GM12878 (cell line): Measurements from ENCODE around the gene CRHBP. TPM values are rescaled to one million over a fixed set of nuclear protein-coding genes. Genes with fewer than 3 reads are reported as not detected.

ENCODE experiments used
- ATAC-seq: fragments of 200-7000 bp; cut with Tn5 transposase; 3 replicates; pipeline ENCODE4 v1.9.1; 2020; ENCODE audit warnings: mild to moderate bottlenecking, moderate library complexity
- BruUV-seq: library from RNA; stranded (reverse); fragments of 400-500 nt; replicated peaks from 2 replicates; lab custom pipeline; 2021; lab: Mats Ljungman, UMichigan
- CTCF ChIA-PET: fragments of 300-600 bp; sonication (Branson Sonifier 250); formaldehyde crosslinking; extraction: SDS; loops from one replicate; lab custom pipeline; 2021; ENCODE audit warnings: inconsistent platforms; lab: Yijun Ruan, JAX
- POLR2A ChIA-PET: fragments of 350-600 bp; formaldehyde crosslinking; extraction: SDS; loops from one replicate; lab custom pipeline; 2021; ENCODE audit warnings: inconsistent platforms; lab: Charles Lee
- RAD21 ChIA-PET: fragments of 300-600 bp; sonication (Branson Sonifier 250); formaldehyde crosslinking; loops from one replicate; lab custom pipeline; 2023; ENCODE audit warnings: antibody characterized with exemption; ENCODE audit not compliant: unreplicated experiment; lab: Charles Lee
- SMC1A ChIA-PET: fragments of 300-600 bp; sonication (Branson Sonifier 250); formaldehyde crosslinking; loops from one replicate; lab custom pipeline; 2023; ENCODE audit not compliant: unreplicated experiment, uncharacterized antibody; lab: Charles Lee
- DNase-seq: peaks from one replicate; pipeline ENCODE4 v3.0.0-alpha.2; 2011; ENCODE audit warnings: low read depth, low spot score
- FAIRE-seq: peaks from 3 replicates; lab custom pipeline; 2011; peaks lifted over from hg19 to GRCh38; lab: Jason Lieb, UNC
- H2AFZ ChIP-seq: 2 replicates; pipeline ENCODE4 v1.6.0; 2011; ENCODE audit warnings: low read depth, low read length, control low read depth; ENCODE audit not compliant: control insufficient read depth
- H3K27ac ChIP-seq: 2 replicates; pipeline ENCODE4 v1.5.1; 2011; ENCODE audit warnings: control low read depth; ENCODE audit not compliant: control insufficient read depth, insufficient read depth
- H3K27me3 ChIP-seq, 2 experiments: replicated peaks in 1 of 2; 2 replicates each; pipeline versions ENCODE4 v1.6.0 to v1.6.1; 2011; ENCODE audit warnings: low read length in 1 of 2; ENCODE audit not compliant: control insufficient read depth in 2 of 2, insufficient read depth in 2 of 2
- H3K36me3 ChIP-seq, 2 experiments: 2 replicates each; pipeline ENCODE4 v1.5.1; 2011; ENCODE audit warnings: low read length in 1 of 2; ENCODE audit not compliant: control insufficient read depth in 2 of 2, insufficient read depth in 2 of 2
- H3K4me1 ChIP-seq: 2 replicates; pipeline ENCODE4 v1.6.1; 2011; ENCODE audit warnings: mild to moderate bottlenecking, low read length, moderate library complexity, mixed read lengths; ENCODE audit not compliant: control insufficient read depth, insufficient read depth
- H3K4me2 ChIP-seq: 2 replicates; pipeline ENCODE4 v1.6.0; 2011; ENCODE audit warnings: control low read depth; ENCODE audit not compliant: control insufficient read depth, insufficient read depth
- H3K4me3 ChIP-seq: fragments of 200-600 bp; sonication (generic); 2 replicates; pipeline ENCODE4 v1.5.1; 2016
- H3K79me2 ChIP-seq: 2 replicates; pipeline ENCODE4 v1.6.0; 2011; ENCODE audit warnings: low read length; ENCODE audit not compliant: control insufficient read depth, insufficient read depth
- H3K9ac ChIP-seq: 2 replicates; pipeline ENCODE4 v1.8.0; 2011; ENCODE audit warnings: low read length, control low read depth, mixed read lengths; ENCODE audit not compliant: control insufficient read depth, insufficient read depth
- H3K9me3 ChIP-seq: replicated peaks from 3 replicates; pipeline ENCODE4 v1.5.1; 2011; ENCODE audit warnings: mild to moderate bottlenecking, low read length; ENCODE audit not compliant: control insufficient read depth, insufficient read depth
- H4K20me1 ChIP-seq: 2 replicates; pipeline ENCODE4 v1.6.0; 2011; ENCODE audit not compliant: control insufficient read depth, insufficient read depth
- ESRRA ChIP-seq: IDR thresholded peaks from 2 replicates; pipeline ENCODE4 v1.6.1; 2012; ENCODE audit warnings: mild to moderate bottlenecking, low read length, improper control_type of control experiment
- HDGF ChIP-seq: fragments of 450-650 bp; IDR thresholded peaks from 2 replicates; pipeline ENCODE4 v1.6.1; 2016; ENCODE audit warnings: antibody characterized with exemption
- IKZF1 ChIP-seq: fragments of 450-650 bp; conservative IDR thresholded peaks from 2 replicates; pipeline ENCODE4 v1.6.1; 2017; ENCODE audit warnings: antibody characterized with exemption, mild to moderate bottlenecking
- NFYA ChIP-seq: IDR thresholded peaks from 2 replicates; pipeline ENCODE4 v1.6.1; 2011; ENCODE audit warnings: low read depth, mild to moderate bottlenecking, low read length, improper control_type of control experiment, borderline replicate concordance
- POLR2AphosphoS2 ChIP-seq: IDR thresholded peaks from 2 replicates; pipeline ENCODE4 v1.6.1; 2011; ENCODE audit warnings: low read depth, mild to moderate bottlenecking, low read length, improper control_type of control experiment, moderate library complexity
- STAT3 ChIP-seq: IDR thresholded peaks from 2 replicates; pipeline ENCODE4 v1.6.1; 2011; ENCODE audit warnings: low read depth, low read length, improper control_type of control experiment
- YY1 ChIP-seq: IDR thresholded peaks from 2 replicates; pipeline ENCODE4 v1.6.1; 2011; ENCODE audit warnings: low read depth, mild to moderate bottlenecking, low read length
- WGBS: methylation state at CpG from one replicate; pipeline ENCODE4 v1.1.6; 2016; ENCODE audit warnings: low lambda C conversion rate; ENCODE audit not compliant: insufficient replicate concordance, insufficient coverage; ENCODE audit errors: missing lambda C conversion rate; 5-methylcytosine and 5-hydroxymethylcytosine counted together
- in situ Hi-C: fragments of 300-500 bp; cut with MboI; formaldehyde crosslinking; loops from 9 replicates; pipeline ENCODE4 v1.14.3; 2018; ENCODE audit warnings: mixed read lengths
- intact Hi-C: fragments of 100-400 bp; cut with micrococcal nuclease; formaldehyde crosslinking; loops from one replicate; pipeline ENCODE4 v1.14.2; 2022; ENCODE audit not compliant: unreplicated experiment
- polyA plus RNA-seq, 11 experiments: library from polyadenylated mRNA; depleted of rRNA in 4 of 11; unstranded in 6 of 11; stranded (reverse) in 5 of 11; fragments of >200 nt; fragmentation: Nextera tagmentation in 4 of 11; fragmentation: Illumina TruSeq in 1 of 11; extraction: Ambion mirVana in 4 of 11; extraction: Trizol in 1 of 11; gene quantifications; 1 replicate in 1 of 11; 2 replicates in 10 of 11; pipeline versions ENCODE4 v1.2.1 to v1.2.3, GENCODE V29; 2011 to 2016; ENCODE audit warnings: inconsistent platforms in 2 of 11, missing spikeins in 2 of 11, low read depth in 1 of 11
- total RNA-seq, 4 experiments: library from RNA; depleted of rRNA in 3 of 4; stranded (reverse); fragments of >200 nt in 3 of 4; fragmentation: Illumina TruSeq in 1 of 4; extraction: Trizol in 1 of 4; gene quantifications; 2 replicates each; pipeline versions ENCODE4 v1.2.1 to v1.2.3, GENCODE V29; 2013 to 2021
- TF ChIP-seq, protein P1 (sequence below): fragments of 450-650 bp; conservative IDR thresholded peaks from 2 replicates; pipeline ENCODE4 v1.6.1; 2017; ENCODE audit warnings: mild to moderate bottlenecking, moderate library complexity
- TF ChIP-seq, protein P2 (sequence below): fragments of 450-650 bp; IDR thresholded peaks from 2 replicates; pipeline ENCODE4 v1.6.1; 2018; ENCODE audit warnings: mild to moderate bottlenecking, low read depth, moderate library complexity; ENCODE audit not compliant: partially characterized antibody

Gene CRHBP
- total and polyA plus RNA-seq, 10 of the 15 experiments (the other 5 are each of a cell fraction or from before 2014, with no cell fraction given) = 0.04 to 0.32 TPM; not detected in 8

DNA sequence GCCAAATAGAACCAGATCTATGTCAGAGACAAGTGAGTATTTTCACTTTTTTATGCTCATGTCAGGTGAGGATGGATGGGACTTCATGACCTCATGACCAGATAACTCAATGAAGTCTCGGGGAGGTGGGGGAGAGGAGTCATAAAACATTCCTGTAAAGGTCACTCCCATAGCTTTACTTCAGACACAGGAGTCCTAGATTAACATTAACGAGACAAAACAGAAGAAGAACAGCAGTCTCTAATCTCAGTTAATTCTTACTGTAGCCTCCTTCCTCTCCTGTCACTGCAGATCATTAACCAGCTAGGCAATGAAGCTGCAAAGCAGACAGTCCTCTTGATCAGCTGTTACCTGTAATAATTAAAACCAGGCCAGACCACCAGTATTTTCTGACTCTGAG is 11.2 kb downstream of the CRHBP start:
- BruUV-seq = no TSS peak
- CTCF ChIA-PET = interaction anchor here (1.0 to 1.1 kb wide), 2 partner anchors 48 to 96 kb away, joined by 3 read pairs; no protein-coding TSS in a partner anchor
- FAIRE-seq = no peak

More for the DNA sequence above, 11.2 kb downstream of the CRHBP start:
- Histone ChIP-seq H3K27ac (no peak overlapping the region), H3K9me3 (no peaks in the 10 kb centered on the region), H3K27me3 (no peaks in the 10 kb centered on the region; a peak in 1 of 4 replicates), H3K9ac (no peak overlapping the region), H3K4me2 (no peak overlapping the region), H3K36me3 (no peaks in the 10 kb centered on the region), H3K4me3 (no peak overlapping the region), H3K4me1 (peaks cover 11% of the 10 kb centered on the region), H3K79me2 (no peaks in the 10 kb centered on the region), H4K20me1 (no peaks in the 10 kb centered on the region), H2AFZ (no peak overlapping the region)
- intact Hi-C loops = no loop called here
- DNase-seq = no peak
- in situ Hi-C loops = no loop called here
- TF ChIP-seq POLR2AphosphoS2 (no peak), STAT3 (no peak), NFYA (no peak), HDGF (no peak), YY1 (no peak), ESRRA (no peak), IKZF1 (no peak)
- TF ChIP-seq, protein P1, sequence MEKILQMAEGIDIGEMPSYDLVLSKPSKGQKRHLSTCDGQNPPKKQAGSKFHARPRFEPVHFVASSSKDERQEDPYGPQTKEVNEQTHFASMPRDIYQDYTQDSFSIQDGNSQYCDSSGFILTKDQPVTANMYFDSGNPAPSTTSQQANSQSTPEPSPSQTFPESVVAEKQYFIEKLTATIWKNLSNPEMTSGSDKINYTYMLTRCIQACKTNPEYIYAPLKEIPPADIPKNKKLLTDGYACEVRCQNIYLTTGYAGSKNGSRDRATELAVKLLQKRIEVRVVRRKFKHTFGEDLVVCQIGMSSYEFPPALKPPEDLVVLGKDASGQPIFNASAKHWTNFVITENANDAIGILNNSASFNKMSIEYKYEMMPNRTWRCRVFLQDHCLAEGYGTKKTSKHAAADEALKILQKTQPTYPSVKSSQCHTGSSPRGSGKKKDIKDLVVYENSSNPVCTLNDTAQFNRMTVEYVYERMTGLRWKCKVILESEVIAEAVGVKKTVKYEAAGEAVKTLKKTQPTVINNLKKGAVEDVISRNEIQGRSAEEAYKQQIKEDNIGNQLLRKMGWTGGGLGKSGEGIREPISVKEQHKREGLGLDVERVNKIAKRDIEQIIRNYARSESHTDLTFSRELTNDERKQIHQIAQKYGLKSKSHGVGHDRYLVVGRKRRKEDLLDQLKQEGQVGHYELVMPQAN = no peak
- TF ChIP-seq, protein P2, sequence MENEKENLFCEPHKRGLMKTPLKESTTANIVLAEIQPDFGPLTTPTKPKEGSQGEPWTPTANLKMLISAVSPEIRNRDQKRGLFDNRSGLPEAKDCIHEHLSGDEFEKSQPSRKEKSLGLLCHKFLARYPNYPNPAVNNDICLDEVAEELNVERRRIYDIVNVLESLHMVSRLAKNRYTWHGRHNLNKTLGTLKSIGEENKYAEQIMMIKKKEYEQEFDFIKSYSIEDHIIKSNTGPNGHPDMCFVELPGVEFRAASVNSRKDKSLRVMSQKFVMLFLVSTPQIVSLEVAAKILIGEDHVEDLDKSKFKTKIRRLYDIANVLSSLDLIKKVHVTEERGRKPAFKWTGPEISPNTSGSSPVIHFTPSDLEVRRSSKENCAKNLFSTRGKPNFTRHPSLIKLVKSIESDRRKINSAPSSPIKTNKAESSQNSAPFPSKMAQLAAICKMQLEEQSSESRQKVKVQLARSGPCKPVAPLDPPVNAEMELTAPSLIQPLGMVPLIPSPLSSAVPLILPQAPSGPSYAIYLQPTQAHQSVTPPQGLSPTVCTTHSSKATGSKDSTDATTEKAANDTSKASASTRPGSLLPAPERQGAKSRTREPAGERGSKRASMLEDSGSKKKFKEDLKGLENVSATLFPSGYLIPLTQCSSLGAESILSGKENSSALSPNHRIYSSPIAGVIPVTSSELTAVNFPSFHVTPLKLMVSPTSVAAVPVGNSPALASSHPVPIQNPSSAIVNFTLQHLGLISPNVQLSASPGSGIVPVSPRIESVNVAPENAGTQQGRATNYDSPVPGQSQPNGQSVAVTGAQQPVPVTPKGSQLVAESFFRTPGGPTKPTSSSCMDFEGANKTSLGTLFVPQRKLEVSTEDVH = no peak
- no peak for ATAC-seq
- ChIA-PET POLR2A (no interaction called here), RAD21 (no interaction called here), SMC1A (interaction anchor here (1.8 kb wide), 1 partner anchor 37 kb away, joined by 3 read pairs; no protein-coding TSS in a partner anchor)
- WGBS = 7% methylated on average over 2 of the region's 2 CpGs
